NCI-H526 treated with DMSO at 0.1 percent for 48 hours (cell line): ENCODE measurements around the gene IL17REL.

Experiments
- DNase-seq: peaks from one replicate; lab custom pipeline; 2025; lab: John Stamatoyannopoulos, UW

Gene IL17REL

DNA sequence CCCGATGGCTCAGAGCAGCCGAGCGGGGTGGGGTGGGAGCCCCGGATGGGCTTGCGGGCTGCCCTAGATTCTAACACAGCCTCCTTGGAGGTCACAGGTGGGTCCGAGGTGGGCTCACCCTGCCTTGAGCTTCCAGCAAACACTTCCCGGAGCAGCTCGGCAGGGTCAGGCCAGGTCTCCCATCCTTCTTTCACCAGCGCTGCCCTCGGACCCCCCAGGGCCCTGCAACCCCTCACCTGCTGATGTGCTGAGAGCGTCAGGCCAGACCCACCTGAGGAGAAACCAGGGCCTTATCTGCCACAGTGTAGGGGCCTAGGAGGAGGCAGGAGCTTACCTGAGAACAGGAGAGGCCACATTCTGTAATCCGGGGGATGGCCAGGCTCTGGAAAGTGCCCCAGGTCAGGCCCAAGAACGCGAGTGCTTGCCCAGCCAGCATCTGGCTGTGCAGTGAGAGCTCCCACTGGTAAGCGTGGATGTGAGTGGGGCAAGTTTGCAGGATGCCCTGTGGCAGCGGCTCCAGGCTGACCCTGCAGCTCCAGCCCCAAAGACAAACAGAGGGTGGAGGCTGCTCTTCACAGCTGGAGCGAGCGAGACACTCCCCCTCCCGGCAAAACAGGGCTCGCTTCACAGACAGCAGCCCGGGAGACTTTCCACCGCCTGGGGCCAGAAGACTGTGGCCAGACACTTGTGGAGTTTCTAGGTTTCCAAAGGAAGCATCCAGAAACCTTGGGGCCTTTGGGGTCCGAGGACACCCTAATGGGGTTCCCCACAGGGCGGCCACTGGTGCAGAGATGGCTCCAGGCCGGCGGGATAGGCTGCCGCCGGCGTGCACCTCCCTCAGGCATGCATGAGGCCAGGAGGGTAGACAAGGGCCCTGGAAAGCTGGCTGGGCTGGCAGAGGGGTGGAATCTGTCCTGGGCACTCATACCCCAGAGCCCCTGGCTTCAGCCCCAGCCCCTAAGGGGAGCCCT is at the start of gene IL17REL:
Gene IL17REL (minus strand): TSS at position 555 of the 971 bp plus-strand sequence. CDS start 119 bp downstream, at position 436.
- DNase-seq, result no peak

GRCh38 chr22:50061824-50062355 is 49.3 kb upstream of the IL17REL start:
- DNase-seq, result no peak

GRCh38 chr22:50061141-50061823 is 48.7 kb upstream of the IL17REL start:
- no peak for DNase-seq

DNA sequence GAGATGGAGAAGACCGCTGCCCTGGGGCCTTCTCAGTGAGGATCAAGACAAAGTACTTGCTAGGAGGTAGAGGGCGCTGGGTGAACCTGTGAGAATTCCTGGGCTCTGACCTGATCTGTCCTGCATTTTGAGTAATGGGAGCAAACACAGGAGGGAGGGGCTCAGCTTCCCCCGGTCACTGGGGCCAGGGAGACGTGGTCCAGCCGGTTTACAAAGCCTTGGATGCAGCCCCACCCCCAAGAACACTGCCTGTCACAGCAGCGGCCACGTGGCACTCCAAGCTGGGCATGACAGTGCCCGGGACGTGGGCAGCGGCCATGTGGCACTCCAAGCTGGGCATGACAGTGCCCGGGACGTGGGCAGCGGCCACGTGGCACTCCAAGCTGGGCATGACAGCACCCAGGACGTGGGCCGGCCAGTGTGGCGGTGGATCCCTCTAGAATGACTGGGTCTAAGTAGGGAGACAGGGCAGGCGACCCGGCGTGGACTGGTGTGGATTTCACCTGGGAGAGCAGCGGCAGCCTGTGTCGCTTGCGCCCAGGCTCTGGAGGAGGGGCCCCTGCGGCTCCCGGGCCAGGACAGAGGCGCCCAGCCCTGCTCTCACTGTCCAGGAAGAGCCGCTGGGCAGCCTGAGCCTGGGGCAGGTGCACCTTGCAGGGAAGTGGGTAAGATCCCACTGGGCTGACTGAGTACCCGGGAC is 48.0 kb upstream of the IL17REL start:
- DNase-seq, result no peak

- no peak for DNase-seq
Observed at GRCh38 chr22:50059881-50060262, 47.3 kb upstream of the IL17REL start.

GRCh38 chr22:50058906-50059880 is 46.6 kb upstream of the IL17REL start:
- no peak for DNase-seq

DNA sequence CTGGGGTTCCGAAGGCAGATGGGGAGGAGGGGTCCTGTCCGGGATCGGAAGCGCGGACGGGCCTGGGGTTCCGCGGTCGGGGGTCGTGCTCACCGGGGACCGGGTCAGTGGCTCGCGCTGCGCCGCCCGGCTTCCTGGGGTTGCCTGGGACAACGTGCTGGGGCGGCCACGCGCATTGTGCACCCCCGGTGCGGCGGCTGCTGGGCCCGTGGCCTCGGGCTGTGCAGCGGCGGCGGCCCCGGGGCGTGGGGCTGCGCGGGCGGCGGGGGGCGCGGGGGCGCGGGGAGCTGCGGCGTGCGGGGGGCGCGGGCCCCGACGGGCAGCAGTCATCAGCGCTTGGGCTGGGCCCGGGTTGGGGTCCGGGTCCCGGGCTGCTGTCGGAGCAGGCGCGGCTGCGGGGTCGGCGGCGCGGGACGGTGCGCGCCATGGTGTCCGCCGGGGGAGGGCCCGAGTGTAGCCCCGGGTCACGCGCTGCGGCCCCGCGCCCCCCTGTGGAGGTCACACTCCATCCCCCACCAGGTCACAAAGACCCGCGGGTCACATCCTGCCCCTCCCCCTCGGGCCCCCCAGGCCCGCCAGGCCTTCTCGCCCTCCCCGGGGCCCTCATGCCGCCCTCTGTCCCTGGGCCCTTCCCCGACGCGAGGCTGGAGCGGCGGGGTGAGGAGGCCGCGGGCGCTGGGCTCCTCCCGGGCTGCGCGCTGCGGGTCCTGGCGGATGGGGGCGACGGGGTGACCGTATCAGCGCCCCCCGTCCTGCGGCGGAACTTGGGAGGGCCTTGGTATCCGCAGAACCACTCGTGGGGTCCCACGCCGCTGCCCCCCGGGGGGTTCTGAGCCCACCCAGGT is 45.7 kb upstream of the IL17REL start, which contains the start of gene TTLL8:
Gene TTLL8 (minus strand): TSS at position 238 of the 845 bp plus-strand sequence.
- DNase-seq, result no peak

- no peak for DNase-seq
Observed at GRCh38 chr22:50057278-50058060, 44.9 kb upstream of the IL17REL start.

GRCh38 chr22:50056214-50056972 is 43.8 kb upstream of the IL17REL start:
- DNase-seq, result no peak

DNA sequence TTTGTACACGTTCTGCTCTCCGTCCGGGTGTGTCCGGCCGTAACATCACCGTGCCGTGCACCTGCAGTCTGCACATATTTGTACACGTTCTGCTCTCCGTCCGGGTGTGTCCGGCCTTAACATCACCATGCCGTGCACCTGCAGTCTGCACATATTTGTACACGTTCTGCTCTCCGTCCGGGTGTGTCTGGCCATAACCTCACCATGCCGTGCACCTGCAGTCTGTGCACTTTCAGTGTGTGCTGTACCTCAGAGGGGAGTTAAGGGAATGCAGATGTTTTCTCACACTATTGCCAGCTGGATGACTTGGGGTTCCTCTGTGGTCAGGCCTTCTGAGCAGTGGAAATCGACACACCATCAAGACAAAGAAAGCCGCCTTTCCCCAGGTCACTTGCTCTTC is 41.3 kb upstream of the IL17REL start:
- no peak for DNase-seq

GRCh38 chr22:50051930-50052329 is 39.4 kb upstream of the IL17REL start:
- DNase-seq, result no peak

- DNase-seq, result no peak
Observed at GRCh38 chr22:50049299-50050195, 37.0 kb upstream of the IL17REL start.

- no peak for DNase-seq
Observed at GRCh38 chr22:50048836-50049235, 36.3 kb upstream of the IL17REL start.

DNA sequence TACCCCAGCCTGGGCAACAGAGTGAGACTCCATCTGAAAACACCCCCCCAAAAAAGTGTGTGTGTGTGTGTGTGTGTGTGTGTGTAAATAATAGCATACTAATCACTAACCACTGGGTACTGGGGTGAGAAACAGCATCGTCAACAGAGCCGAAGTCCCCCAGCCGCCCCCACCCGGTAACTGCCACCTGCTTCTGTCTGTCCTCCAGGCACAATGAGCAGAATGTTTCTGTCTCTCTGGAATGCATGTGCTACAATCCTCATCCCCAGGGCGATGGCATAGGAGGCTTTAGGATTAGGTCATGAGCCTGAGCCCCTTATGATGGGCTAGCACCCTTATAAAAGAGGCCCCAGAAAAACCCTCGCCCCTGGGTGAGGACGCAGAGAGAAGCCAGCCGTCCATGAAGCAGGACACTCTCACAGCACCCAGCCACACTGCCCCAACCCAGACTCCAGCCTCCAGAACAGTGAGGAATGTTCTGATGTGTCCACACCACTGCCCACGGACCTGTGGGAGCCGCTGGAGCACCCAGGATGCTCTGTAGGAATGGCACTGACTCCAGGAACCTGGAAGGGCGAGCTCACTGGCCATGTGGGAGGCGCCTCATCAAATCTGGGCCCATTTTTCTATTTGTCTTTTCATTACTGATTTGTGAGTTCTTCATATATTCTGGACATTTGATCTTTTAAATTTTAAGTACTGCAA is 35.6 kb upstream of the IL17REL start:
- DNase-seq, result no peak

GRCh38 chr22:50047346-50047745 is 34.8 kb upstream of the IL17REL start:
- DNase-seq, result no peak

DNA sequence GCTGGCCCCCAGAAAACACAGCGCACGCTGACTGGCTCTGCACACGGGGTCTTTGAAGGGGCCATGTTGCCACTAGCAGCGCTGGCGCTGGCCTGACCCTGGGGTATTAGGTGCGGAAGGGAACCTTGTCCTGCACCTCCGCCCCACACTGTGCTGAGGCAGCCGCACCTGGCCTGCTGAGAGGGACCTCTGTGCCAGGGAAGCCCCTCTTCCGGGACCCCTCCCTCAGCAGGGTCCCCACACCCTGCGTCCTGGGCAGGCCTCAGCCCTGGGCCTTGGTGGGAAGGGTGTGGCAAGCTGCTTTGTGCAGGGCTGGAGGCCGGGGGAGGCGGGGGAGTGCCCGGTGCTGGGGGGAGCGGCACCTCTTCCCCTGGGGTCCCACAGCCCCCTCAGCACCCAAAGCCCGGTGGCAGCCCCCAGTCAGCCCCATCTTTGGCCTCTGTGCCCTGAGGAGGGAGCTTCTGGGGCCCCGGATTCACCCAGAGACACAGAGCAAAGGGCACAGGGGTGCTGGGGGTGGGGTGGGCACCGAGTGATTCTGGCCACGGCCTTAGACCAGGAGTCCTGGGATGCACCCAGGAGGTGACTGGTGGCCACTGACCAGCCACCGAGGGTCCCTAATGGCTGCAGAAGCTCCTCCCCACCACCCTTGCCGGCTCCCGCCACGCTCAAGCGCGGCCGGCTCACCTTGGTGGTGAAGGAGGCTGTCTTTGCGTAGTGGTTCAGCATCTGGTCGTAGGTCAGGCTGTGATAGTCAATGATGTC is 34.1 kb upstream of the IL17REL start:
- no peak for DNase-seq
